GM18858 (cell line): ENCODE measurements around the gene MAPK8IP3.

ENCODE experiments used
- ATAC-seq: cut with Tn5 transposase; IDR thresholded peaks from one replicate; pipeline ENCODE4 v1.9.1; 2021; ENCODE audit not compliant: unreplicated experiment

MAPK8IP3 gene

GRCh38 chr16:1762196-1762878 lies 56.3 kb downstream of the MAPK8IP3 start:
- ATAC-seq, result no peak

DNA sequence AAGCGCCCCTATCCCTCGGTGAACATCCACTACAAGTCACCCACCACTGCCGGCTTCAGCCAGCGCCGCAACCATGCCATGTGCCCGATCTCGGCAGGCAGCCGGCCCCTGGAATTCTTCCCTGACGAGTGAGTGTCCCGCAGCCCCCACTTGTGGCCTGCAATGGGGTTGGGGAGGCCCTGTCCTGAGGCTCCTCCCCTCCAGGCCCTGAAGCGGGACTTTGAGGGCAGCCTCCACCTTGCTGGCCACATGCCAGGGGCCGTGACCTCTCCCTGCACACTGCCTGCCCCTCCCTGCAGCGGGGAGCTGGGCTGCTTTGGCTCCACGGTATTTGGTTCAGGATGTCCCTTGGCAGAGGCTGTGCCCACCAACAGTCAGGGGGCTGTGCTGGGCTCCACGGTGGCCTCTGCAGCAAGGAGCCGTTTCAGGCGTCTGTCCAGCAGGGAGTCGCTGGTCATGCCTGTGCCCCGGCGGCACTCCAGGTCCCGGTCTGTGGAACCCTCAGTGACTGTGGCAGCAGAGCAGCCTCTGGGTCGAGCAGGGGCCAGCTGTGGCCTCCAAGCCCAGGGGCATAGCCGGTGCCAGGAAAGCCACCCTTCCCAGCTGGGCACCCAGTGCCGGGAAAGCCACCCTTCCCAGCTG lies 57.0 kb downstream of the MAPK8IP3 start:
- no peak for ATAC-seq

DNA sequence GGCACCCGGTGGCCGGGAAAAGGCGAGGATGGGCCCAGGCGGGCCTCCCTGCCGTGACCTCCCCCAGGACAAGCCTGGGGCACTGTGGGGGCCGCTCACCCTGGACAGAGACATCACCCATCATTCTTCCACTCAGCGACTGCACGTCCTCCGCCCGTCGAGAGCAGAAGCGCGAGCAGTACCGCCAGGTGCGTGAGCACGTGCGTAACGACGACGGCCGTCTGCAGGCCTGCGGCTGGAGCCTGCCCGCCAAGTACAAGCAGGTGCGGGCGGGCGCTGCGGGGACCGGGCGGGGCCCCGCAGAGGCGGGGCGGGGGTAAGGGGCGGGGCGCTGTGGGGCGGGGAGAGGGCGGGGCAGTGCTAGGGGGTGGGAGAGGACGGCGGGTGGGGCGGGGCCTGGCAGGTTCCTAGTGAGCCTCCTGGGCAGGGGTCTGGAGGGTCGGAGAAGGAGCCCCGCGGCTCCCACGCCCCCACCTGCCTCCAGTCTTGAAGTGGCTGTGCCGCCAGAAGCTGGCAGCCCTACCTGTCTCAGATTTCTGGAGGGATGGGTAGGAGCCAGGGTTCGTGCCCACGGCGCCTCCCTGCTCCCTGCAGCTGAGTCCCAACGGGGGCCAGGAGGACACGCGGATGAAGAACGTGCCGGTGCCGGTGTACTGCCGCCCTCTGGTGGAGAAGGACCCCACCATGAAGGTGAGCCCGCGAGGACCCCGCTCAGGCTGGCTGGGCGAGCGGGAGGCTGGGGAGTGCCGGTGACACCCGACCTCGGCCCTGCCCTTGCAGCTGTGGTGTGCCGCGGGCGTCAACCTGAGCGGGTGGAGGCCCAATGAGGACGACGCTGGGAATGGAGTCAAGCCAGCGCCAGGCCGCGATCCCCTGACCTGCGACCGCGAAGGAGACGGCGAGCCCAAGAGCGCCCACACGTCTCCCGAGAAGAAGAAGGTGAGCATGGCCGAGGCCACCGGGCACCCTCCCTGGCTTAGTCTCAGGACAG lies 57.8 kb downstream of the MAPK8IP3 start:
- ATAC-seq, result no peak

DNA sequence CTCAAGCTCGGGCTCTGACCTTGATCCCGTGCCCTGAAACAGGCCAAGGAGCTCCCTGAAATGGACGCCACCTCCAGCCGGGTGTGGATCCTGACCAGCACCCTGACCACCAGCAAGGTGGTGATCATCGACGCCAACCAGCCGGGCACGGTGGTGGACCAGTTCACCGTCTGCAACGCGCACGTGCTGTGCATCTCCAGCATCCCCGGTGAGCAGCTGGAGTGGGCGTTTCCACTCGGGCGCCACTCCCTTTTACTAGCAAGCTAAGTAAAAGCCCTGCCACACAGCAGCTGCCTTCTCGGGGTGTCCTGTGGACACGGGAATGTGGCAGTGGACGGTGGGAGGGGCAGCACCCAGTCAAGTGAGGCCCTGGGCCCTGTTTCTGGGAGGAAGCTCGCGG lies 59.0 kb downstream of the MAPK8IP3 start:
- ATAC-seq, result no peak

GRCh38 chr16:1765826-1766225 lies 59.8 kb downstream of the MAPK8IP3 start:
- no peak for ATAC-seq

DNA sequence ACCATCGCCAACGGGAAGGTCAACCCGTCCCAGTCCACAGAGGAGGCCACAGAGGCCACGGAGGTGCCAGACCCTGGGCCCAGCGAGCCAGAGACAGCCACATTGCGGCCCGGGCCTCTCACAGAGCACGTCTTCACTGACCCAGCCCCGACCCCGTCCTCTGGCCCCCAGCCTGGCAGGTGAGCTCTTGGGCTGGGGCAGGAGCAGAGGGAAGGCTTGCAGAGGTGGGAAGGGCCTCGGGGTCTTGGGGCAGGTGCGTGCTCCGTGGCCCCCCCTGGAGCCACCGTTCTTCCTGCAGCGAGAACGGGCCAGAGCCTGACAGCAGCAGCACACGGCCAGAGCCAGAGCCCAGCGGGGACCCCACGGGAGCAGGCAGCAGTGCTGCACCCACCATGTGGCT lies 60.2 kb downstream of the MAPK8IP3 start:
- ATAC-seq, result no peak

DNA sequence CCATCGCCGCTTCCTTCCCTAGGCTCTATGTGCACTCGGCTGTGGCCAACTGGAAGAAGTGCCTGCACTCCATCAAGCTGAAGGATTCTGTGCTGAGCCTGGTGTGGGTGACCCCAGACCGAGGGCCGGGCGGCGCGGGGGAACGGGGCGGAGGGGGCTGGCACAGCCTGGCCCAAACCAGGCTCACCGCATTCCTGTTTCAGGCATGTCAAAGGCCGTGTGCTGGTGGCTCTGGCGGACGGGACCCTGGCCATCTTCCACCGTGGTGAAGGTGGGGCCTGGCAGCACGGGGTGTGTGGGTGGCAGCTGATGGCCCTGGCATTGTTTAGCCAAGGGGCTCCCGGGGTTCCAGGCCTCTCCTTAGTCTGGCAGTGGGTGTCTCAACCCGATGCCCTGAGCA lies 60.7 kb downstream of the MAPK8IP3 start:
- ATAC-seq, result no peak

DNA sequence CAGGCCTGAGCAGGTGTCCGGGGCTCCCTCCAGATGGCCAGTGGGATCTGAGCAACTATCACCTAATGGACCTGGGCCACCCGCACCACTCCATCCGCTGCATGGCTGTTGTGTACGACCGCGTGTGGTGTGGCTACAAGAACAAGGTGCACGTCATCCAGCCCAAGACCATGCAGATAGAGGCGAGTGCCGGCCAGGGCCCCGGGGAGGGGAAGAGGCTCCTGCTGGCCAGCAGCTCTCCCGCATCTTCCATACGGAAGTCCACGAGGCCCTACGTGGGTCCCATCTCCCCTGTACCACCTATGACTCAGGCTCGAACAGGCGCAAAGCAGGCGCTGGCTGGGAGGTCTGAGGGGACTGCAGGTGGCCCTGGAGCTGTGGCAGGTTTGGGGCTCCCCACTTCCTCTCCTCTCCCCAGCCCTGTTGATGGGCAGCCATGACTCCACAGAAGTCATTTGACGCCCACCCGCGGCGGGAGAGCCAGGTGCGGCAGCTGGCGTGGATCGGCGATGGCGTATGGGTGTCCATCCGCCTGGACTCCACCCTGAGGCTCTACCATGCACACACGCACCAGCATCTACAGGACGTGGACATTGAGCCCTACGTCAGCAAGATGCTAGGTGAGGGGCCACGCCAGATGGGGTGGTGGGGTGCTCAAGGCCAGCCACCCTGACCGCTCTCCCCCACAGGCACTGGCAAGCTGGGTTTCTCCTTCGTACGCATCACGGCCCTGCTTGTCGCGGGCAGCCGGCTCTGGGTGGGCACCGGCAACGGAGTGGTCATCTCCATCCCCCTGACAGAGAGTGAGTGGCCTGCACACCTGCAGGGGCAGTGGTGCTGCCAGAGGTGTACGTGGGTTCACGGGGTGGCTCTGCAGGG lies 61.4 kb downstream of the MAPK8IP3 start:
- ATAC-seq, result no peak

DNA sequence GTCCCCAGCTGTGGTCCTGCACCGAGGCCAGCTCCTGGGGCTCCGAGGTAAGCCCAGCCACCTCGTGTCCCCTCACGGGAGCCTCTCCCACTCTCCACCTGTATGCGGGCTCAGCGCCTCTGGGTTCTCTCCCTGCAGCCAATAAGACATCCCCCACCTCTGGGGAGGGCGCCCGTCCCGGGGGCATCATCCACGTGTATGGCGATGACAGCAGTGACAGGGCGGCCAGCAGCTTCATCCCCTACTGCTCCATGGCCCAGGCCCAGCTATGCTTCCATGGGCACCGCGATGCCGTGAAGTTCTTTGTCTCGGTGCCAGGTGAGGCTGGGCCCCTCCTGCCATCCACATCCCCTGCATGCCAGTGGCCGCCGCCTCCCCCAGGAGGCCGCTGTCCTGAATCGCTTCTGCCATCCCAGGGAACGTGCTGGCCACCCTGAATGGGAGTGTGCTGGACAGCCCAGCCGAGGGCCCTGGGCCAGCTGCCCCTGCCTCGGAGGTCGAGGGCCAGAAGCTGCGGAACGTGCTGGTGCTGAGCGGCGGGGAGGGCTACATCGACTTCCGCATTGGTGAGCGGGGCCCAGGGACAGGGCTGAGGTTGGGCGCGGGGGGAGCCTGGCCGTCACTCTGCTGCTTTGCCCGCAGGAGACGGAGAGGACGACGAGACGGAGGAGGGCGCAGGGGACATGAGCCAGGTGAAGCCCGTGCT lies 62.2 kb downstream of the MAPK8IP3 start:
- no peak for ATAC-seq

- no peak for ATAC-seq
Measured at GRCh38 chr16:1768767-1769401, 62.9 kb downstream of the MAPK8IP3 start.

DNA sequence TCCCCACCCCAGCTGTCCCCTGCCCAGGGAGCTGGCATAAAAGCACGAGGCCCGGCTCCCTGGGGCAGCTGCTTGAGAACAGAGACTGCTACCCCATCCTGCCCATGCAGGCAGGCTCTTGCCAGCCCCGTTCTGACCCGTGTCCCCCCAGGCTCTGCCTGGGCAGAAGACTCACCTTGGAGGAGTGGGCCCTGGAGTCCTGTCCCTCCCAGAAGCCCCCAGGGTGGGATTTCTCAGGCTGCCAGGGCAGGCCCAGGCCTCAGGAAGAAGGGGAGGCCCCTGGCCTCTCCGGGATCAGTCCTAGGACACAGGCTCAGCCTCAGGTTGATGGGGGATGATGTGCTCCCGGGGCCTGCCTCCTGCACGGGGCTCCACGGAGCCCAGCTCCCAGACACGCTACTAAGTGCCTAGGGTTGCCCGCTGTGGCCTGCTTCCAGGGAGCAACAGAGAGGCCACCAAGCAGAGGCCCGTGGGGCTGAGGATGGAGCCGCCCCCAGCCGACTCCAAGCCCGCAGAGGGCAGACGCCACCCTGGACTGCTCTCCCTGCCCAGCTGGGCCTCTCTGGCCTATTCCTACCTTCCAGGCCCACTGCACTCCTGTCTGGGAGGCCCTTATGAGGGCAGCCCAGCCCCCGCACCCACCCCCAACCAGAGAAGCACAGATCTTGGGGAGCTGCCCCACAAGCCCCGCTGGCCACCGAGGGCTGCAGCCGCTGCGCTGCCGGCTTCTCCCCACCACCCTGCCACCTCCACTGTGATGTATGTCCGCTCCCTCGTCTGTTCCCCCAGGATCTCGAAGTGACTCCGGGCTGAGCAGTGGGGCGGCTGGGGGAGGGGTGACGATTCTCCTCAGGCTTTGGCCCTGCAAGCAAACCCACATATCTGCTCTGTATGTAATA lies 63.7 kb downstream of the MAPK8IP3 start:
- no peak for ATAC-seq

- ATAC-seq, result no peak
Measured at GRCh38 chr16:1770328-1771187, 64.6 kb downstream of the MAPK8IP3 start.

GRCh38 chr16:1771188-1771863 lies 65.3 kb downstream of the MAPK8IP3 start, which contains the start of gene NME3:
Gene NME3, minus strand, starts transcription at chr16:1771543. Its CDS starts 9 bp downstream, at chr16:1771534.
- no peak for ATAC-seq

- no peak for ATAC-seq
Measured at GRCh38 chr16:1771864-1772361, 65.9 kb downstream of the MAPK8IP3 start.

GRCh38 chr16:1772362-1772907 lies 66.4 kb downstream of the MAPK8IP3 start, which contains the start of gene EME2:
Gene EME2, plus strand, starts transcription at chr16:1772810. Its CDS starts 418 bp downstream, at chr16:1773228.
- ATAC-seq, result no peak
